ENCODE results near the gene LRSAM1.

GRCh38 chr9:127450243-127450760, 1.0 kb upstream of the LRSAM1 start:
- TF ChIP-seq CTCF (IDR thresholded peaks at IDR 0.05) = no peak
- TF ChIP-seq POLR2A (IDR thresholded peaks at IDR 0.05) = no peak
- no peak for TF ChIP-seq EP300 (IDR thresholded peaks at IDR 0.05)

Measured in upper lobe of left lung (tissue), 4 donors.